WTC11 (cell line): ENCODE results near the gene MAPK7. TPM values are rescaled to one million over a fixed set of nuclear protein-coding genes. Genes with fewer than 3 reads are reported as not detected.

Experiments used
- ATAC-seq: fragments of 200-7000 bp; cut with Tn5 transposase; 2 replicates; pipeline ENCODE4 v1.10.0; 2021; ENCODE audit warnings: mild to moderate bottlenecking, moderate library complexity
- CTCF ChIA-PET: fragments of 300-600 bp; sonication (Branson Sonifier 250); formaldehyde crosslinking; loops from one replicate; lab custom pipeline; 2021; ENCODE audit warnings: antibody characterized with exemption; lab: Charles Lee
- POLR2A ChIA-PET: fragments of 350-600 bp; sonication (Branson Sonifier 250); formaldehyde crosslinking; loops from one replicate; lab custom pipeline; 2021; ENCODE audit warnings: antibody characterized with exemption; lab: Charles Lee
- DNase-seq: peaks from one replicate; pipeline ENCODE4 v3.0.0; 2021; ENCODE audit warnings: low spot score
- H3K27ac Mint-ChIP-seq: 2 replicates; pipeline ENCODE4 v1.8.0; 2021; ENCODE audit warnings: mixed read lengths
- H3K27me3 Mint-ChIP-seq: 2 replicates; pipeline ENCODE4 v1.8.0; 2021; ENCODE audit warnings: low read depth, mild to moderate bottlenecking, moderate library complexity, mixed read lengths
- H3K36me3 Mint-ChIP-seq: 2 replicates; pipeline ENCODE4 v1.8.0; 2021; ENCODE audit warnings: mixed read lengths
- H3K4me1 Mint-ChIP-seq: 2 replicates; pipeline ENCODE4 v1.8.0; 2022; ENCODE audit warnings: mixed read lengths
- H3K4me3 Mint-ChIP-seq: 2 replicates; pipeline ENCODE4 v1.8.0; 2021; ENCODE audit warnings: mild to moderate bottlenecking, moderate library complexity, mixed read lengths
- H3K9me3 Mint-ChIP-seq: 2 replicates; pipeline ENCODE4 v1.8.0; 2021; ENCODE audit warnings: mixed read lengths
- ATF1 ChIP-seq: sonication (generic); formaldehyde crosslinking; IDR thresholded peaks from 2 replicates; pipeline ENCODE4 v1.8.1; 2023; ENCODE audit warnings: mild to moderate bottlenecking, moderate library complexity, missing genetic modification reagents
- CBFB ChIP-seq: sonication (generic); formaldehyde crosslinking; IDR thresholded peaks from 2 replicates; pipeline ENCODE4 v1.8.1; 2022; ENCODE audit warnings: mild to moderate bottlenecking, low read depth, missing genetic modification reagents
- EMX1 ChIP-seq: fragments of 250-450 bp; sonication (Bioruptor Pico); IDR thresholded peaks from 2 replicates; pipeline ENCODE4 v1.8.0; 2021; ENCODE audit warnings: mild to moderate bottlenecking
- ESRRA ChIP-seq: sonication (generic); formaldehyde crosslinking; IDR thresholded peaks from 2 replicates; pipeline ENCODE4 v1.8.1; 2022; ENCODE audit warnings: mild to moderate bottlenecking, missing genetic modification reagents, borderline replicate concordance
- ETV6 ChIP-seq: sonication (generic); formaldehyde crosslinking; IDR thresholded peaks from 2 replicates; pipeline ENCODE4 v1.8.1; 2022; ENCODE audit warnings: mild to moderate bottlenecking, missing genetic modification reagents
- HMGA2 ChIP-seq: fragments of 250-450 bp; sonication (Bioruptor Pico); IDR thresholded peaks from 2 replicates; pipeline ENCODE4 v1.4.0; 2021; ENCODE audit warnings: mild to moderate bottlenecking, moderate library complexity
- JUN ChIP-seq: sonication (generic); formaldehyde crosslinking; IDR thresholded peaks from 2 replicates; pipeline ENCODE4 v1.8.0; 2023; ENCODE audit warnings: mild to moderate bottlenecking, missing genetic modification reagents
- MXD4 ChIP-seq: fragments of 250-450 bp; sonication (Bioruptor Pico); IDR thresholded peaks from 2 replicates; pipeline ENCODE4 v1.8.0; 2021; ENCODE audit warnings: mild to moderate bottlenecking, moderate library complexity, borderline replicate concordance
- NFATC4 ChIP-seq: fragments of 250-450 bp; sonication (Bioruptor Pico); IDR thresholded peaks from 2 replicates; pipeline ENCODE4 v1.9.0; 2021; ENCODE audit warnings: mild to moderate bottlenecking
- NFYB ChIP-seq: sonication (generic); formaldehyde crosslinking; conservative IDR thresholded peaks from 2 replicates; pipeline ENCODE4 v1.8.0; 2022; ENCODE audit warnings: low read depth, missing genetic modification reagents
- NR3C1 ChIP-seq: sonication (generic); formaldehyde crosslinking; conservative IDR thresholded peaks from 2 replicates; pipeline ENCODE4 v1.8.1; 2023; ENCODE audit warnings: low read depth, mild to moderate bottlenecking, missing genetic modification reagents
- OVOL2 ChIP-seq: fragments of 250-450 bp; sonication (Bioruptor Pico); IDR thresholded peaks from 2 replicates; pipeline ENCODE4 v1.9.0; 2021; ENCODE audit warnings: mild to moderate bottlenecking, borderline replicate concordance
- RORB ChIP-seq: fragments of 250-450 bp; sonication (Bioruptor Pico); IDR thresholded peaks from 2 replicates; pipeline ENCODE4 v1.9.0; 2021; ENCODE audit warnings: mild to moderate bottlenecking
- TEAD4 ChIP-seq: sonication (generic); formaldehyde crosslinking; IDR thresholded peaks from 2 replicates; pipeline ENCODE4 v1.8.0; 2022; ENCODE audit warnings: mild to moderate bottlenecking, missing genetic modification reagents
- ZNF396 ChIP-seq: fragments of 250-450 bp; sonication (Bioruptor Pico); IDR thresholded peaks from 2 replicates; pipeline ENCODE4 v1.8.0; 2021; ENCODE audit warnings: mild to moderate bottlenecking, moderate library complexity, borderline replicate concordance
- ZNF416 ChIP-seq: fragments of 250-450 bp; sonication (Bioruptor Pico); IDR thresholded peaks from 2 replicates; pipeline ENCODE4 v1.9.0; 2021; ENCODE audit warnings: mild to moderate bottlenecking, inconsistent platforms
- total RNA-seq: library from RNA; stranded (reverse); gene quantifications from 3 replicates; pipeline ENCODE4 v1.2.3, GENCODE V29; 2021
- TF ChIP-seq, protein P1 (sequence below): fragments of 250-450 bp; sonication (Bioruptor Pico); IDR thresholded peaks from 2 replicates; pipeline ENCODE4 v1.8.0; 2021; ENCODE audit warnings: mild to moderate bottlenecking
- TF ChIP-seq, protein P2 (sequence below): fragments of 200-600 bp; IDR thresholded peaks from 2 replicates; pipeline ENCODE4 v1.8.0; 2022; ENCODE audit warnings: antibody characterized with exemption
- TF ChIP-seq, protein P3 (sequence below): sonication (generic); formaldehyde crosslinking; IDR thresholded peaks from 2 replicates; pipeline ENCODE4 v1.8.1; 2023; ENCODE audit warnings: mild to moderate bottlenecking, missing genetic modification reagents, moderate library complexity
- TF ChIP-seq, protein P4 (sequence below): sonication (generic); formaldehyde crosslinking; IDR thresholded peaks from 2 replicates; pipeline ENCODE4 v1.8.1; 2022; ENCODE audit warnings: missing genetic modification reagents, borderline replicate concordance
- TF ChIP-seq, protein P5 (sequence below): sonication (generic); formaldehyde crosslinking; IDR thresholded peaks from 2 replicates; pipeline ENCODE4 v1.8.1; 2023; ENCODE audit warnings: mild to moderate bottlenecking, missing genetic modification reagents, moderate library complexity
- TF ChIP-seq, protein P6 (sequence below): fragments of 250-450 bp; sonication (Bioruptor Pico); IDR thresholded peaks from 2 replicates; pipeline ENCODE4 v1.9.0; 2021; ENCODE audit warnings: moderate library complexity, mild to moderate bottlenecking, inconsistent platforms, borderline replicate concordance

The MAPK7 gene
- total RNA-seq, 1 experiment from 2014 or later, result 38.5 TPM

DNA sequence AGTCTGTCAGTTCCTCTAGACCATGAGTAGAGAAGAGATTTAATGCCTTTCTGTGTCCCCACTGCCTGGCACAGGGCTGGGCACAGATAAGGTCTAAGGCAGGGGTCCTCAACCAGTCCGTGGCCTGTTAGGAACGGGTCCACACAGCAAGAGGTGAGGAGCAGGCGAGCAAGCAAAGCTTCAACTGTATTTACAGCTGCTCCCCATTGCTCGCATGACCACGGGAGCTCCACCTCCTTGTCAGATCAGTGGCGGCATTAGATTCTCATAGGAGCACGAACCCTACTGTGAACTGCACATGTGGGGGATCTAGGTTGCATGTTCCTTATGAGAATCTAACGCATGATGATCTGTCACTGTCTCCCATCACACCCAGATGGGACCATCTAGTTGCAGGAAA is 17.5 kb upstream of the MAPK7 start:
- TF ChIP-seq CBFB (CRISPR knock-in tag) (no peak), NR3C1 (CRISPR knock-in tag) (no peak), HMGA2 (CRISPR knock-in tag) (no peak), MXD4 (CRISPR knock-in tag) (no peak), NFATC4 (CRISPR knock-in tag) (no peak), ESRRA (CRISPR knock-in tag) (no peak), EMX1 (CRISPR knock-in tag) (no peak)
- TF ChIP-seq, protein P1, sequence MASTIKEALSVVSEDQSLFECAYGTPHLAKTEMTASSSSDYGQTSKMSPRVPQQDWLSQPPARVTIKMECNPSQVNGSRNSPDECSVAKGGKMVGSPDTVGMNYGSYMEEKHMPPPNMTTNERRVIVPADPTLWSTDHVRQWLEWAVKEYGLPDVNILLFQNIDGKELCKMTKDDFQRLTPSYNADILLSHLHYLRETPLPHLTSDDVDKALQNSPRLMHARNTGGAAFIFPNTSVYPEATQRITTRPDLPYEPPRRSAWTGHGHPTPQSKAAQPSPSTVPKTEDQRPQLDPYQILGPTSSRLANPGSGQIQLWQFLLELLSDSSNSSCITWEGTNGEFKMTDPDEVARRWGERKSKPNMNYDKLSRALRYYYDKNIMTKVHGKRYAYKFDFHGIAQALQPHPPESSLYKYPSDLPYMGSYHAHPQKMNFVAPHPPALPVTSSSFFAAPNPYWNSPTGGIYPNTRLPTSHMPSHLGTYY, result no peak
- TF ChIP-seq, protein P2, sequence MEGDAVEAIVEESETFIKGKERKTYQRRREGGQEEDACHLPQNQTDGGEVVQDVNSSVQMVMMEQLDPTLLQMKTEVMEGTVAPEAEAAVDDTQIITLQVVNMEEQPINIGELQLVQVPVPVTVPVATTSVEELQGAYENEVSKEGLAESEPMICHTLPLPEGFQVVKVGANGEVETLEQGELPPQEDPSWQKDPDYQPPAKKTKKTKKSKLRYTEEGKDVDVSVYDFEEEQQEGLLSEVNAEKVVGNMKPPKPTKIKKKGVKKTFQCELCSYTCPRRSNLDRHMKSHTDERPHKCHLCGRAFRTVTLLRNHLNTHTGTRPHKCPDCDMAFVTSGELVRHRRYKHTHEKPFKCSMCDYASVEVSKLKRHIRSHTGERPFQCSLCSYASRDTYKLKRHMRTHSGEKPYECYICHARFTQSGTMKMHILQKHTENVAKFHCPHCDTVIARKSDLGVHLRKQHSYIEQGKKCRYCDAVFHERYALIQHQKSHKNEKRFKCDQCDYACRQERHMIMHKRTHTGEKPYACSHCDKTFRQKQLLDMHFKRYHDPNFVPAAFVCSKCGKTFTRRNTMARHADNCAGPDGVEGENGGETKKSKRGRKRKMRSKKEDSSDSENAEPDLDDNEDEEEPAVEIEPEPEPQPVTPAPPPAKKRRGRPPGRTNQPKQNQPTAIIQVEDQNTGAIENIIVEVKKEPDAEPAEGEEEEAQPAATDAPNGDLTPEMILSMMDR, result no peak
- TF ChIP-seq, protein P3, sequence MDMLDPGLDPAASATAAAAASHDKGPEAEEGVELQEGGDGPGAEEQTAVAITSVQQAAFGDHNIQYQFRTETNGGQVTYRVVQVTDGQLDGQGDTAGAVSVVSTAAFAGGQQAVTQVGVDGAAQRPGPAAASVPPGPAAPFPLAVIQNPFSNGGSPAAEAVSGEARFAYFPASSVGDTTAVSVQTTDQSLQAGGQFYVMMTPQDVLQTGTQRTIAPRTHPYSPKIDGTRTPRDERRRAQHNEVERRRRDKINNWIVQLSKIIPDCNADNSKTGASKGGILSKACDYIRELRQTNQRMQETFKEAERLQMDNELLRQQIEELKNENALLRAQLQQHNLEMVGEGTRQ (CRISPR knock-in tag), result no peak
- peak overlapping the region; percentile 19 for H3K27ac Mint-ChIP-seq
- peaks cover 26% of the 10 kb centered on the region for H3K36me3 Mint-ChIP-seq
- ChIA-PET CTCF (interaction anchor here (0.5 to 4.5 kb wide), 3 partner anchors 363 to 406 kb away, joined by 3 to 27 read pairs (median 5); no protein-coding TSS in a partner anchor), POLR2A (interaction anchor here (1.5 kb wide), 1 partner anchor 18 kb away, joined by 3 read pairs; the partner anchor contains the start of gene MAPK7)
- no peak for DNase-seq
- H3K27me3 Mint-ChIP-seq, result no peaks in the 10 kb centered on the region
- ATAC-seq, result no peak
- no peak overlapping the region for H3K4me3 Mint-ChIP-seq
- H3K4me1 Mint-ChIP-seq, result peaks cover 22% of the 10 kb centered on the region
- H3K9me3 Mint-ChIP-seq, result no peaks in the 10 kb centered on the region

DNA sequence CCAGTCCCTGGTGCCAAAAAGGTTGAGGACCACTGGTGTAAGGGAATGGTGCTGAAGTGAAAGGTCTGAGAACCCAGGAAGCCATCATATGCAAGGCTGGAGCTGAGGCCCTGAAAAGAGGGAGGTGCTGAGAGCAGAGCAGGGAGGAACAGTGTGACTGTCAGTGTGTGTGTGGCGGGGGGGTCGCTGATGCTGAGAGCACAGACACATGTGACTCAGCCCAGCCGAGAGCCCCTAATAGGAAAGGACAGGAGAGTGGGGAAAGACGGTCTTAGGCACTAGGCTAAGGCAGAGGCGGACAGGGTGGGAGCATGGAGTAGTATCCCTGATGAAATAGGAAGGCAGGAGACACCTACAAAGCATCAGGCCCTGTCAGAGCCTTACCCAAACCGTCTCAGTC is 17.0 kb upstream of the MAPK7 start:
- DNase-seq, result no peak
- H3K27me3 Mint-ChIP-seq, result no peaks in the 10 kb centered on the region
- ChIA-PET POLR2A (interaction anchor here (1.5 kb wide), 1 partner anchor 17 kb away, joined by 3 read pairs; the partner anchor contains the start of gene MAPK7), CTCF (interaction anchor here (0.6 to 5.4 kb wide), 7 partner anchors 22 to 551 kb away, joined by 3 to 91 read pairs (median 27); no protein-coding TSS in a partner anchor)
- TF ChIP-seq, protein P3 (CRISPR knock-in tag), result 0 out of 2 replicates have a peak, but pooled peaks have one; percentile 11
- no peak for TF ChIP-seq ETV6 (CRISPR knock-in tag)
- H3K9me3 Mint-ChIP-seq, result no peaks in the 10 kb centered on the region
- no peak overlapping the region for H3K27ac Mint-ChIP-seq
- peaks cover 22% of the 10 kb centered on the region for H3K4me1 Mint-ChIP-seq
- peak overlapping the region; percentile 59 for H3K4me3 Mint-ChIP-seq
- ATAC-seq, result no peak
- H3K36me3 Mint-ChIP-seq, result peaks cover 26% of the 10 kb centered on the region

DNA sequence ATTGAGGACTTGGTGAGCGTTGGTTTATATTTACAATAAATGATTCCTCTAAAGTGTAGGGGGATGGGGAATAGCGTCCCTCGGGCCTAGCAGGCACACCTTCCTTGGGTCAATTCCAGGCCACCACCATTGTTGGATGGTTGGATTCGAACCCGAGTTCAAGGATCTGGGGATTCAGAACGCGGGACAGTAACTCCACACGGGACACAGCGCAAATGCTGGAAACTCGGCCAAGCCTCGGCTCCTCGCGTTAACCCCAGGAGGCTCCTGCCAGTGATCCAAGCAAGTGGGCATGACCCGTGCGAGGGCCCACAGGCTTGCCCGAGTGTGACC is 16.4 kb upstream of the MAPK7 start:
- DNase-seq, result no peak
- Mint-ChIP-seq H3K9me3 (no peaks in the 10 kb centered on the region), H3K27ac (no peak overlapping the region), H3K27me3 (no peaks in the 10 kb centered on the region), H3K36me3 (peaks cover 23% of the 10 kb centered on the region), H3K4me3 (peak overlapping the region; percentile 83), H3K4me1 (peaks cover 22% of the 10 kb centered on the region)
- TF ChIP-seq NFYB (CRISPR knock-in tag) (no peak), CBFB (CRISPR knock-in tag) (no peak), TEAD4 (no peak), OVOL2 (CRISPR knock-in tag) (no peak), JUN (CRISPR knock-in tag) (no peak), ETV6 (CRISPR knock-in tag) (no peak), ZNF416 (no peak), RORB (CRISPR knock-in tag) (no peak), ZNF396 (CRISPR knock-in tag) (no peak), ATF1 (CRISPR knock-in tag) (no peak)
- TF ChIP-seq, protein P4, sequence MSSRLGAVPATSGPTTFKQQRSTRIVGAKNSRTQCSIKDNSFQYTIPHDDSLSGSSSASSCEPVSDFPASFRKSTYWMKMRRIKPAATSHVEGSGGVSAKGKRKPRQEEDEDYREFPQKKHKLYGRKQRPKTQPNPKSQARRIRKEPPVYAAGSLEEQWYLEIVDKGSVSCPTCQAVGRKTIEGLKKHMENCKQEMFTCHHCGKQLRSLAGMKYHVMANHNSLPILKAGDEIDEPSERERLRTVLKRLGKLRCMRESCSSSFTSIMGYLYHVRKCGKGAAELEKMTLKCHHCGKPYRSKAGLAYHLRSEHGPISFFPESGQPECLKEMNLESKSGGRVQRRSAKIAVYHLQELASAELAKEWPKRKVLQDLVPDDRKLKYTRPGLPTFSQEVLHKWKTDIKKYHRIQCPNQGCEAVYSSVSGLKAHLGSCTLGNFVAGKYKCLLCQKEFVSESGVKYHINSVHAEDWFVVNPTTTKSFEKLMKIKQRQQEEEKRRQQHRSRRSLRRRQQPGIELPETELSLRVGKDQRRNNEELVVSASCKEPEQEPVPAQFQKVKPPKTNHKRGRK (CRISPR knock-in tag), result no peak
- TF ChIP-seq, protein P5, sequence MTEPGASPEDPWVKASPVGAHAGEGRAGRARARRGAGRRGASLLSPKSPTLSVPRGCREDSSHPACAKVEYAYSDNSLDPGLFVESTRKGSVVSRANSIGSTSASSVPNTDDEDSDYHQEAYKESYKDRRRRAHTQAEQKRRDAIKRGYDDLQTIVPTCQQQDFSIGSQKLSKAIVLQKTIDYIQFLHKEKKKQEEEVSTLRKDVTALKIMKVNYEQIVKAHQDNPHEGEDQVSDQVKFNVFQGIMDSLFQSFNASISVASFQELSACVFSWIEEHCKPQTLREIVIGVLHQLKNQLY (CRISPR knock-in tag), result no peak
- TF ChIP-seq, protein P6, sequence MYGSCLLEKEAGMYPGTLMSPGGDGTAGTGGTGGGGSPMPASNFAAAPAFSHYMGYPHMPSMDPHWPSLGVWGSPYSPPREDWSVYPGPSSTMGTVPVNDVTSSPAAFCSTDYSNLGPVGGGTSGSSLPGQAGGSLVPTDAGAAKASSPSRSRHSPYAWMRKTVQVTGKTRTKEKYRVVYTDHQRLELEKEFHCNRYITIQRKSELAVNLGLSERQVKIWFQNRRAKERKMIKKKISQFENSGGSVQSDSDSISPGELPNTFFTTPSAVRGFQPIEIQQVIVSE (CRISPR knock-in tag), result no peak
- ATAC-seq, result no peak
- ChIA-PET CTCF (interaction anchor here (0.6 to 5.4 kb wide), 18 partner anchors 16 to 649 kb away, joined by 3 to 91 read pairs (median 24); partner anchors contain the start of genes ALDH3A2, MAPK7, MFAP4 and SLC47A1), POLR2A (interaction anchor here (0.8 to 1.8 kb wide), 3 partner anchors 16 to 286 kb away, joined by 3 to 4 read pairs (median 3); partner anchors contain the start of genes ALDH3A2 and MAPK7)
